ENCODE results near the gene NEK9. TPM values are rescaled to one million over a fixed set of nuclear protein-coding genes. Genes with fewer than 3 reads are reported as not detected.

Gene NEK9
- total and polyA plus RNA-seq, 9 of the 15 experiments (the other 6 are each of a cell fraction or from before 2014, with no cell fraction given) = 2.8 to 39.6 (median 19.8) TPM

DNA sequence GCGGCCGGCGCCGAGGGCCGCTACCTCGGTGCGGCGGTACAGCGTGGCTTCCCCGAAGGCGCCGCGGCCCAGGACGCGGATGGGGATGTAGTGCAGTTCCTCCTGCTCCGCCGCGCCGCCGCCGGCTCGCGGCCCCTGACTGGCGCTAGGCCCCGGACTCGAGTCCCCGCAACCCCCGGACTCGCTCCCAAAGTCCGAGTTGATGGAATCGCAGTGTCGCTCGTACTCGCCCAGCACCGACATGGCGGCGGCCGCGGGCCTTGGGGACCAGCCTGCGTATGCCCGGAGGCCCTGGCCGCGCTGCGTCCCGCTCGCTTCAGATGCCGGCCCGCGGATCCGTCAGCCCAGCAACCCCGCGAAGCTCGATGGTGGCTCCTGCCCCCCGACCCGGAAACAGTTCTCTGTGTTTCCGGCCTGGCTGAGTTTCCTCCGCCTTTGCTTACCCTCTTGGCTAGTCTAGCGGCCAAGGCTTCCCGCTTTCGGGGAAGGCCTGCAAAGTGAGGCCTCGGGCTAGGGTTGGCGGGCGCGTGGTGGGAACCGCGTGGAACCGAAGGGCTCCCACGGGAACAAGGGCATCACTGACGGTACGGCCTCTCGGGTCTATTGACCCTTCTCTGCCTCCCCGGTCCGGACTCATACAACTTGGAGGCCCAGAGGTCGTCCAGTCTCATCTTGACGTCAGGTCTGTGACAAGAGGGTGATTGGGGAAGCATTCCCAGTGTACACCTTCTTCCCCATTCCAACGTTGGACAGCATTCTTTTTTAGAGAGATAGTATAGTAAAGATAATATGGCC is at the start of gene NEK9 (continued):
- peak; percentile 91 for TF ChIP-seq ZNF395 (CRISPR knock-in tag; IDR thresholded peaks at IDR 0.05)
- peak; percentile 93 for TF ChIP-seq PHF8 (IDR thresholded peaks at IDR 0.05; ENCODE audit: borderline replicate concordance, low read length)
- TF ChIP-seq, protein P1, sequence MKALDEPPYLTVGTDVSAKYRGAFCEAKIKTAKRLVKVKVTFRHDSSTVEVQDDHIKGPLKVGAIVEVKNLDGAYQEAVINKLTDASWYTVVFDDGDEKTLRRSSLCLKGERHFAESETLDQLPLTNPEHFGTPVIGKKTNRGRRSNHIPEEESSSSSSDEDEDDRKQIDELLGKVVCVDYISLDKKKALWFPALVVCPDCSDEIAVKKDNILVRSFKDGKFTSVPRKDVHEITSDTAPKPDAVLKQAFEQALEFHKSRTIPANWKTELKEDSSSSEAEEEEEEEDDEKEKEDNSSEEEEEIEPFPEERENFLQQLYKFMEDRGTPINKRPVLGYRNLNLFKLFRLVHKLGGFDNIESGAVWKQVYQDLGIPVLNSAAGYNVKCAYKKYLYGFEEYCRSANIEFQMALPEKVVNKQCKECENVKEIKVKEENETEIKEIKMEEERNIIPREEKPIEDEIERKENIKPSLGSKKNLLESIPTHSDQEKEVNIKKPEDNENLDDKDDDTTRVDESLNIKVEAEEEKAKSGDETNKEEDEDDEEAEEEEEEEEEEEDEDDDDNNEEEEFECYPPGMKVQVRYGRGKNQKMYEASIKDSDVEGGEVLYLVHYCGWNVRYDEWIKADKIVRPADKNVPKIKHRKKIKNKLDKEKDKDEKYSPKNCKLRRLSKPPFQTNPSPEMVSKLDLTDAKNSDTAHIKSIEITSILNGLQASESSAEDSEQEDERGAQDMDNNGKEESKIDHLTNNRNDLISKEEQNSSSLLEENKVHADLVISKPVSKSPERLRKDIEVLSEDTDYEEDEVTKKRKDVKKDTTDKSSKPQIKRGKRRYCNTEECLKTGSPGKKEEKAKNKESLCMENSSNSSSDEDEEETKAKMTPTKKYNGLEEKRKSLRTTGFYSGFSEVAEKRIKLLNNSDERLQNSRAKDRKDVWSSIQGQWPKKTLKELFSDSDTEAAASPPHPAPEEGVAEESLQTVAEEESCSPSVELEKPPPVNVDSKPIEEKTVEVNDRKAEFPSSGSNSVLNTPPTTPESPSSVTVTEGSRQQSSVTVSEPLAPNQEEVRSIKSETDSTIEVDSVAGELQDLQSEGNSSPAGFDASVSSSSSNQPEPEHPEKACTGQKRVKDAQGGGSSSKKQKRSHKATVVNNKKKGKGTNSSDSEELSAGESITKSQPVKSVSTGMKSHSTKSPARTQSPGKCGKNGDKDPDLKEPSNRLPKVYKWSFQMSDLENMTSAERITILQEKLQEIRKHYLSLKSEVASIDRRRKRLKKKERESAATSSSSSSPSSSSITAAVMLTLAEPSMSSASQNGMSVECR (CRISPR knock-in tag; IDR thresholded peaks at IDR 0.05) = peak; percentile 79
- no peak for TF ChIP-seq ZNF280A (IDR thresholded peaks at IDR 0.05; ENCODE audit: low read depth, partially characterized antibody)
- peak; percentile 23 to 73 (median 68) for TF ChIP-seq YY1 (IDR thresholded peaks at IDR 0.05; ENCODE audit: borderline replicate concordance in 1 of 3, control insufficient read depth in 1 of 3, extremely low read depth in 1 of 3, insufficient read depth in 3 of 3, insufficient read length in 1 of 3, insufficient replicate concordance in 2 of 3, low read depth in 1 of 3, low read length in 2 of 3)
- TF ChIP-seq ZNF561 (CRISPR knock-in tag; conservative IDR thresholded peaks at IDR 0.05) = no peak
- TF ChIP-seq, protein P2, sequence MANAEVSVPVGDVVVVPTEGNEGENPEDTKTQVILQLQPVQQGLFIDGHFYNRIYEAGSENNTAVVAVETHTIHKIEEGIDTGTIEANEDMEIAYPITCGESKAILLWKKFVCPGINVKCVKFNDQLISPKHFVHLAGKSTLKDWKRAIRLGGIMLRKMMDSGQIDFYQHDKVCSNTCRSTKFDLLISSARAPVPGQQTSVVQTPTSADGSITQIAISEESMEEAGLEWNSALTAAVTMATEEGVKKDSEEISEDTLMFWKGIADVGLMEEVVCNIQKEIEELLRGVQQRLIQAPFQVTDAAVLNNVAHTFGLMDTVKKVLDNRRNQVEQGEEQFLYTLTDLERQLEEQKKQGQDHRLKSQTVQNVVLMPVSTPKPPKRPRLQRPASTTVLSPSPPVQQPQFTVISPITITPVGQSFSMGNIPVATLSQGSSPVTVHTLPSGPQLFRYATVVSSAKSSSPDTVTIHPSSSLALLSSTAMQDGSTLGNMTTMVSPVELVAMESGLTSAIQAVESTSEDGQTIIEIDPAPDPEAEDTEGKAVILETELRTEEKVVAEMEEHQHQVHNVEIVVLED (CRISPR knock-in tag; IDR thresholded peaks at IDR 0.05) = no peak
- TF ChIP-seq CHD1 (IDR thresholded peaks at IDR 0.05; ENCODE audit: low read length) = no peak
- no peak for TF ChIP-seq HMBOX1 (IDR thresholded peaks at IDR 0.05)
- 0 out of 2 replicates have a peak, but pooled peaks have one; percentile 4 for TF ChIP-seq TEAD4 (IDR thresholded peaks at IDR 0.05; ENCODE audit: low read length)
- no peak for TF ChIP-seq TEAD4 (CRISPR knock-in tag; IDR thresholded peaks at IDR 0.05; ENCODE audit: borderline replicate concordance)
- TF ChIP-seq, protein P3, sequence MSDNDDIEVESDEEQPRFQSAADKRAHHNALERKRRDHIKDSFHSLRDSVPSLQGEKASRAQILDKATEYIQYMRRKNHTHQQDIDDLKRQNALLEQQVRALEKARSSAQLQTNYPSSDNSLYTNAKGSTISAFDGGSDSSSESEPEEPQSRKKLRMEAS (CRISPR knock-in tag; IDR thresholded peaks at IDR 0.05) = peak; percentile 66
- no peak for TF ChIP-seq HES1 (IDR thresholded peaks at IDR 0.05; ENCODE audit: low read depth)
